Chondrocyte (in vitro differentiated cells): ENCODE measurements around the gene GSTP1. TPM values are rescaled to one million over a fixed set of nuclear protein-coding genes. Genes with fewer than 3 reads are reported as not detected.

Source experiments
- DNase-seq: peaks from one replicate; pipeline ENCODE4 v3.0.0; 2021; ENCODE audit warnings: mixed read lengths, low spot score
- H3K27ac Mint-ChIP-seq: one replicate; pipeline ENCODE4 v1.8.0; 2021; ENCODE audit warnings: mild to moderate bottlenecking, moderate library complexity, mixed read lengths; ENCODE audit not compliant: unreplicated experiment
- H3K27me3 Mint-ChIP-seq: 2 replicates; pipeline ENCODE4 v1.8.0; 2021; ENCODE audit warnings: low read depth, mixed read lengths
- H3K36me3 Mint-ChIP-seq: 2 replicates; pipeline ENCODE4 v1.8.0; 2021; ENCODE audit warnings: low read depth, mixed read lengths
- H3K4me1 Mint-ChIP-seq: 2 replicates; pipeline ENCODE4 v1.8.0; 2021; ENCODE audit warnings: low read depth, mild to moderate bottlenecking, mixed read lengths
- H3K4me3 Mint-ChIP-seq: one replicate; pipeline ENCODE4 v1.8.0; 2021; ENCODE audit warnings: mild to moderate bottlenecking, moderate library complexity, mixed read lengths; ENCODE audit not compliant: unreplicated experiment
- H3K9me3 Mint-ChIP-seq: 2 replicates; pipeline ENCODE4 v1.8.0; 2021; ENCODE audit warnings: low read depth, mixed read lengths
- CTCF ChIP-seq: fragments of 200-600 bp; sonication (generic); IDR thresholded peaks from 2 replicates; pipeline ENCODE4 v1.5.0; 2021; ENCODE audit warnings: antibody characterized with exemption, mild to moderate bottlenecking, moderate library complexity
- total RNA-seq: library from RNA; stranded (reverse); gene quantifications from 3 replicates; pipeline ENCODE4 v1.2.1, GENCODE V29; 2021

GSTP1 gene
- total RNA-seq, 1 donor from 2014 or later, result 644 TPM

- no peak overlapping the region for H3K4me3 Mint-ChIP-seq
- H3K27ac Mint-ChIP-seq, result no peak overlapping the region
- H3K36me3 Mint-ChIP-seq, result peaks cover 4% of the 10 kb centered on the region
- no peak for TF ChIP-seq CTCF
- H3K9me3 Mint-ChIP-seq, result no peaks in the 10 kb centered on the region
- H3K27me3 Mint-ChIP-seq, result no peaks in the 10 kb centered on the region
- no peak for DNase-seq
- no peaks in the 10 kb centered on the region for H3K4me1 Mint-ChIP-seq
Observed at GRCh38 chr11:67613313-67613959, 29.8 kb downstream of the GSTP1 start.

GRCh38 chr11:67613960-67614715 lies 30.5 kb downstream of the GSTP1 start:
- Mint-ChIP-seq H3K27ac (no peak overlapping the region), H3K4me3 (no peak overlapping the region), H3K36me3 (peaks cover 4% of the 10 kb centered on the region), H3K4me1 (no peaks in the 10 kb centered on the region), H3K27me3 (no peaks in the 10 kb centered on the region), H3K9me3 (no peaks in the 10 kb centered on the region)
- peak; percentile 81 for TF ChIP-seq CTCF
- DNase-seq, result no peak

GRCh38 chr11:67614730-67615714 lies 31.4 kb downstream of the GSTP1 start:
- Mint-ChIP-seq H3K9me3 (no peaks in the 10 kb centered on the region), H3K4me1 (peaks cover 6% of the 10 kb centered on the region), H3K27ac (no peak overlapping the region), H3K4me3 (no peak overlapping the region), H3K36me3 (peaks cover 4% of the 10 kb centered on the region), H3K27me3 (no peaks in the 10 kb centered on the region)
- no peak for DNase-seq
- peak; percentile 69 for TF ChIP-seq CTCF

GRCh38 chr11:67615728-67616430 lies 32.3 kb downstream of the GSTP1 start:
- H3K4me1 Mint-ChIP-seq, result peaks cover 13% of the 10 kb centered on the region
- no peaks in the 10 kb centered on the region for H3K9me3 Mint-ChIP-seq
- H3K27me3 Mint-ChIP-seq, result no peaks in the 10 kb centered on the region
- peak; percentile 16 for TF ChIP-seq CTCF
- H3K4me3 Mint-ChIP-seq, result no peak overlapping the region
- no peak for DNase-seq
- H3K27ac Mint-ChIP-seq, result no peak overlapping the region
- H3K36me3 Mint-ChIP-seq, result peaks cover 4% of the 10 kb centered on the region
